Activated naive CD4-positive, alpha-beta T cell (primary cell): ENCODE data around the gene BAIAP2L1.
"Not testable (repeated sequence)": the region's sequence is repeated elsewhere in the genome, so short reads cannot be mapped to it uniquely, and the experiment has no call there.

ENCODE experiments used
- DNase-seq, 4 experiments: peaks; one replicate each; lab custom pipeline; 2025; lab: John Stamatoyannopoulos, UW

BAIAP2L1 gene

GRCh38 chr7:98319176-98319575 is 81.7 kb downstream of the BAIAP2L1 start:
- no peak for DNase-seq

- DNase-seq: no peak
Observed at GRCh38 chr7:98317366-98318040, 83.4 kb downstream of the BAIAP2L1 start.

- DNase-seq: not testable (repeated sequence)
Observed at GRCh38 chr7:98315994-98316527, 84.8 kb downstream of the BAIAP2L1 start.

DNA sequence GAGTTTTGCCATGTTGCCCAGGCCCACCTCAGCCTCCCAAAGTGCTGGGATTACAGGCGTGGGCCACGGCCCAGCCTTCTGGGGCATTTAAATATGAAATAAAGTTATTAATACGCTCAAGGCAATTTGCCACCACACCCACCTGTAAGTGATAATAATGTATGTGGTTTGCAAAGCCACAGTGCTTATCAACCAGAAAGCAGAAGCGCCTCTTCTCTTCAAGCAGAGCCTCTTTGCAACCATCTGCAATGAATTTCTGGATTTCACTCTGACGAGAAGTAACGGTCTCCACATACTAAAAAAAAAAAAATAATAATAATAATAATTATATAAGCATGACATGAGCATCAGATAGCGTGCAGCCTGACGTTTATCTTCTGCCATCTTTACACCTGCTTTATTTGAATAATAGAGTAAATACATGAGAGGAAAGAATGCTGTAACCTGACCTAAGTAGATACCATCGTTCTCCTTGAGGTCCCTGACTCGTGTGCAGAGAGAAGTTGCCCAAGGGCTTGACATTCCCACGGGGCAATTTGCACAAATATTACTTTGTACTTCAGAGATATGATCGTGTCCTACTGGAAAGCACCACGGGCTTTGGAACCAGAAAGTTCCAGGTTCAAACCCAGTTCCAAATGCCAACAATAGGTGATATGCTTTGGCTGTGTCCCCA is 85.4 kb downstream of the BAIAP2L1 start:
- DNase-seq: no peak

DNA sequence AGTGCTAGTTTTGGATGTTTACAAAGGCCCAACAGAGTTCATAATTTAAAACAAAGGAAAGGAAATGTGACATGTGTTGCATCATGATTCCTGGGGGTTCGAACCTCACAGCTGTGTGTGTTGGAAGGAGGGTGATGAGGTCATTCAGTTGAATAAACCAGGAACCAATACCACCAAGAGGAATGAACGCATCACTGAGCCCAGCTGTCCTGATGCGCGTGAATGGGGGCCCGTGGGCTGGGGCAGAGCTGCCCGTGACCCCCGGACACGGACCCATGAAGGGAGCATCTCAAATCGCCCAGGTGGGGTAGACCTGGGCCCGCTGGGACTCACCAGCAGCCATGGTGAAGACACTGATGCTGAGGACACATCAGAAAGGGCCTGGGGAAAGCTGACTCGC is 86.4 kb downstream of the BAIAP2L1 start:
- no peak for DNase-seq

- no peak for DNase-seq
Observed at GRCh38 chr7:98312201-98312600, 88.7 kb downstream of the BAIAP2L1 start.

GRCh38 chr7:98309566-98309965 is 91.3 kb downstream of the BAIAP2L1 start:
- DNase-seq: no peak

DNA sequence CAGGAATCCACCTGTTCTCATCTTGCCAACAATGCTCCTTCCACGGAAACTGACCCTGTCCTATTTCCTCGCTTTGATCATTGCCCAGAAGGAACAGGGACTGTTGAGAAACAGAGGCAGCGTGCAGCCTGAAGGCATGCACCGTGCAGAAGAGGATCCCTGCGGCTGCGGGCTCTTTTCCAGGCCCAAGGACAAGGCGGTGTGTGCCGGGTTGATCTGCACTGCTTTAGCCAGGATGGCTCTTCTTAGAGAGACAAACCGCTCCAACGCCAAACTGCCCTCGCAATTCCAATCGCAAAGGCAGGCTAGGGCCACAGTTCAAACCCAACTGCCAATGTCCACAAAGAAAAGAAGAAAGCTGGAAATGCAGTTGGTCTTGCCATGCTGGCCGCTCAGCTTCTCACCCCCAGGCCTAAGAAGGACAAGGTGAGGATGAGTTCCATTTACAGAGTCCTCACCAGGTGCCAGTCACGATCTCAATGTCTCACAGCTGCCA is 92.9 kb downstream of the BAIAP2L1 start:
- no peak for DNase-seq

DNA sequence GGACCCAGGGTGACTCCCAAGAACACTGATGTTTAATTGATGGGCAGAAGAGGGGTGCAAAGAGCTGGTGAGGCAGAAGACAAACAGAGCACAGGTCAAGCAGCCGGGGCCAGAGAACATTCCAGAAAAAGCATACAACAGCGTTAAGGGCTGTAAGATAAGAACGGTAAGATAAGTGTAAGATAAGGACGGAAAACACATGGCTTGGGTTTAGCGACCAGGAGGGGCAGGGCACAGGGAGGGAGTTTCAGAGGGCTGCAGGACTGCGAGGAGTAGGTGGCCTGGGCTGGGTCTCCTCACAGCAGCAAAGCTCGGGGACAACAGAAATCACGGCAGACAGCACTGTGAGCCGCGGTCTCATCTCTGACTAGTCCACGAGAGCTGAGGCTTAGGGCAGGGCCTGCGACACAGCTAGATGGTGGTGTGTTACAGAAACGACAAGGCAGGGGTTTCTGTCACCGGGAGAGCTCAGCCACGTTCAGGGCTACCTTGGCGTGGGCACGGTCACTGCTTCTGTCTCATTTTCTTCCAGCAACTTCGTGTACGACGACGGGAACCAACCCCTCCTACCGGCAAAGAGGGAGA is 94.8 kb downstream of the BAIAP2L1 start:
- DNase-seq: no peak

- DNase-seq: no peak
Observed at GRCh38 chr7:98303906-98304305, 97.0 kb downstream of the BAIAP2L1 start.

DNA sequence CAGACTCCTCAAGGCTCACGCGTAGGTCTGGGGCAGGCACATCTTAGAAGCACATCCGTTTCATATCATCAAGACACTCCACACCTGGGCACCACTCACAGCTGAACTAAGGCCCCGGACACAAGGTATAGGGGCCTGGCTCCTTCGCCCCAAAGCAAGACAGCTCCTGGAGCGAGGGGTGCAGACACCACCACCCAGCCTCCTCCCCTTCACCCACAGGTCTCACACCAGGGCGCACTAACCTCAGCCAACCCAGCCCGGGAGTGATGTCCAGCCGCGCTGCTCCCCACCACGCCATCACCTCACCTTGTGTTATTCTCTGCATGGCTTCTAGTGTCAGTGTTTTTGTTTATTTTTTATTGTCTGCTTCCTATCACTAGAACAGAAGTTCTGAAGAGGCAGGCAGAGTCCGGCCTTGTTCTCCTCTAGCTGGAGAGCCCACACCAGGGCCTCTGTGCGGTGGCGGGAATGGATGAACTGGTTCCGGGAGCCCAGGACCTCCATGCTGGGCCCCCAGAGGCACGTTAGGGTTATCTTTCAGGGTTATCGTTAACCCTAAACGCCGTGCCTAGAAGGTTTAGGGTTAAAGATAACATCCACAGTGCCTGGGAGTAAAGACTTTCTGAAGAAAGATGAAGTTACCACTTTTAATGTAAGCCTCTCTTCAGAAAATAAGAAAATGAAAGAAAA is 97.6 kb downstream of the BAIAP2L1 start:
- no peak for DNase-seq

GRCh38 chr7:98301693-98302470 is 99.0 kb downstream of the BAIAP2L1 start:
- no peak for DNase-seq

DNA sequence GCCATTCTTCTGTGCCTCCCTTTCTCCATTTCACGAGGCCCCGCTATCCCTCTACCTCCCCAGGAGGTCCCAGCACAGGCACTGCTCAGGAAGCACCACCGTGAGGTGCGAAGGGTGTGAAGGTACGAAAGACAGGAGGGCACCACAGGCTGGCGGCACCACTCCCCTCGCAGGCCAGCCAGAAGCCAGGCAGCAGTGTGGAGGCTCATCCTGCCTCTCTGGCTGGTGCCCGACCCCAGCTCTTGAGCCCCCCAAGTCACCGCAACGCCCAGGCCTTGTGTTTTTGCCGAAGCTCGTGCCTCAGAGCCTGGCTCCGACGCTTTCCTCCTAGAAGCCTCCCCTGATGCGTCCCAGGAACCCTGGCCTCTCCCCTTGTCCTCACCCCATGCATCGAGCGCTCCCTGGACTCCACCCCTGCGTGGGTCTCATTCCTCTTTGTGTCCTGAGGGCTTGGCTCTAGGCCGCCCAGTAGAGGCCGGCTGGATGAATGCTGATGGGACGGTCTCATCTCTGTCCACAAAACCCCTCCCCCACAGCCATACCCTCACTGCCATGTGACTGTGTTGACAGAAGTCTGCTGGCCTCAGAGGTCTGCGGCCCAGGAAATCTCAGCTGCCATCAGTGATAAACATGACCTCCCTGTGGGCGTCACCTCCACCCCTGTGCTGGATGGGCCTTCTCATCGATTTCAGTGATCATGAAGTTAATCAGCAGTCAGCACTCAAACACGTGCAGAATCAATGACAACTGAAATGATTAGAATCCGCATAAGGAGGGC is 100.1 kb downstream of the BAIAP2L1 start:
- DNase-seq: no peak

- no peak for DNase-seq
Observed at GRCh38 chr7:98297626-98298286, 103.1 kb downstream of the BAIAP2L1 start.

DNA sequence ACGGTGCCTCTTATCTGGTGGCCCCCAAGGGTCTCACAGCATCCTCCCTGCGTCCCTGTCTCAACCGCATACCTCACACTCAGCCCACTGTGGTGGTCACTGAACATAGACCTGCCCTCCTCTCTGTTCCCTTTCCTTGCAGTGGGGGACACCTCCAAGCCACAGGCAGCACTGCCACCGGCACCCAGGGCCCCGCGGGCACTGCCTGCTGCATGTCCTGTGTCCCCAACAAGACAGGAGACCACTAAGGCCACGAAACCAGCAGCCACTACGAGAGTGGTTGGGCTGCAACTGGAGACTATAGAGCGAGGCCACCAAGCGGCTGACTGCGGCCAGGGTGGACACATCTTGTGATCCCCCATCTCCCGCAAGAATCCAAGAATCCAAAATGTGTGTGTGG is 104.1 kb downstream of the BAIAP2L1 start:
- DNase-seq: no peak

- DNase-seq: no peak
Observed at GRCh38 chr7:98295467-98296192, 105.3 kb downstream of the BAIAP2L1 start.

- DNase-seq: no peak
Observed at GRCh38 chr7:98294798-98295382, 106.0 kb downstream of the BAIAP2L1 start.

DNA sequence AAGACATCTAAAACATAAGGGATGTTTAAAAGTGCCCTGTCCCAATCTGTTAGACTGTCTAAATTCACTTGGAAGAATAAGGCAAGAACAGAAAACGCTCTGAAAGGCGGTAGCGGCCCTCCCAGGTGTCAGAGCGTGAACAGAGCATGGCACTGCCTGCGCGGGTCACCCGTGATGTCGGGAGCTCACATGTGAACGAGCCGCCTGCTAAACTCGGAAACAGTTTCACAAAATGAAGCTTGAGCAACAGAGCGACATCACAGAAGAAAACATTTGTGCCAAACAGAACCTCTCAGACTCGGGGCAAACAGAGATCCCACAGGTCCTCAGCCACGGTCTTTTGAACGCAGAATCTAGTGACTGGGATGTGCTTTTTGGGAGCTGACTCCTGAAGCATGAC is 106.6 kb downstream of the BAIAP2L1 start:
- DNase-seq: no peak

- no peak for DNase-seq
Observed at GRCh38 chr7:98293746-98294145, 107.1 kb downstream of the BAIAP2L1 start.
